Measurements from ENCODE around the gene SLC22A5.
A peak's percentile ranks its signal among the peaks of the same experiment; 100 is the strongest.
"Not testable (repeated sequence)": the region's sequence is repeated elsewhere in the genome, so short reads cannot be mapped to it uniquely, and the experiment has no call there.

SLC22A5 gene

DNA sequence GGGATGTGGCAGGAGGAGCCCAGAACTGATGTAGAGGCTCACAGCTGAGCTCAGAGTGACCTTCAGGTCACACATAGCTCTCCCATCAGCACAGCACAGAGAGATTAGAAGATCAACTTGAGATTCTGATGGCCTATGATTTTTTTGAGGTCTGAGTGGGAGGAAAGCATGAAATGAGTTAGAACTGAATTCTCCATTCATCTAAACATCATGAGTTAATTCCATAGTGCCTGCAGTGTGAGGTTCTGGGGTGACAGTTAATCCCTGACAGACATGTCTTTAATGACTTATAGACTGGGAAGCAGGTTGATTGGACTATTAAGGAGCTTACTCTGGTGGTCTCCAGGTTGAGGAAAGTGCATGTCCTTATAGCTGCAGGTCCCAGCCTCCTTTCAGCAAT, 22.4 kb downstream of the SLC22A5 start:
- Mint-ChIP-seq H3K27ac (no peak overlapping the region), H3K27me3 (no peaks in the 10 kb centered on the region), H3K9me3 (no peaks in the 10 kb centered on the region), H3K4me1 (peaks cover 68% of the 10 kb centered on the region), H3K4me3 (no peak overlapping the region)
- DNase-seq (no peak), ATAC-seq (no peak)

DNA sequence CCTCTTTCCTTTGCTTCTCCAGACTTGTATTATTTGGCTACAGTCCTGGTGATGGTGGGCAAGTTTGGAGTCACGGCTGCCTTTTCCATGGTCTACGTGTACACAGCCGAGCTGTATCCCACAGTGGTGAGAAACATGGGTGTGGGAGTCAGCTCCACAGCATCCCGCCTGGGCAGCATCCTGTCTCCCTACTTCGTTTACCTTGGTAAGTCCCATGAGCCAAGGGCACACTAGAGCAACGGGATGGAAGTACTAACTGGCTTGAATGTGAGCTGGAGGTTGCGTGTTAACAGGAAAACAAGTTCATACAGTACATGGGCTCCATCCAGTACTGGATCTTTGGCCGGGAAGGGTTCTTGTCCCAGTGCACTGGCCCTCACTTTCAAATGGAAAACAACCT, 22.9 kb downstream of the SLC22A5 start:
- peaks cover 68% of the 10 kb centered on the region for H3K4me1 Mint-ChIP-seq

DNA sequence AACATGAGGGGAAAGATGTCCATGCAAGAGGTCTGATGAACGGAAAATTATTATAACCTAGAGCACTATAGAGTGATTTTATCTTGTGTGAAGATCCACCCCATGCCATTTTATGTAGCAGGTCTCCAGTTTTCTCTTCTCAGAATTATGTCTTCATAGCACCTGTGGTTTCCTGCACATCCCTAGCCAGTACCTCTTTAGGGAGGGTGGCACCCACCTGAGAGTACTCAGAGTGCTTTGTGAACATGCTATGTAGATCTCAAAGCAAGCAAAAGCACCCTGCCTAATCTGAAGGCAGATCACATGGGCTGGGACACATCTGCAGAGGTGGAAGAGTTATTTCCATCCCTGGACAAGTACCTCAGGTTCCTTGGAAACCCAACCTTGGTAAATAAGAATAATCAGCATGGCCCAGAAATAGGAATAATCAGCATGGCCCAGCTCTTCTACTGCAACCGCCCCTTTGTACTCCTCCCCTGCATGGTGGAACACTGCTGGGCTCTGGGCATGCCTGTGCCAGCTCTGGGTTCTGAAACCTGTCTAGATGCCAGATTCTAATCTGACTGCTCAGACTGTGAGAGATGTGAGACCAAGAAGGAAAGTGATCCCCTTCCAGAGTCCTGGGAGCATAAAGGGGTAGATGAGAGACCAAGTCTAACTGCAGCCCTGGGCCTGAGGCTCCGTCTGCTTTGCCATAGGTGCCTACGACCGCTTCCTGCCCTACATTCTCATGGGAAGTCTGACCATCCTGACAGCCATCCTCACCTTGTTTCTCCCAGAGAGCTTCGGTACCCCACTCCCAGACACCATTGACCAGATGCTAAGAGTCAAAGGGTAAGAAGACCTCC, 23.7 kb downstream of the SLC22A5 start:
- no peak overlapping the region for H3K4me3 Mint-ChIP-seq
- peak overlapping the region in 1 of 2 donors; percentile 38 for H3K27ac Mint-ChIP-seq
- ATAC-seq, result no peak

More for the DNA sequence above, 22.9 kb downstream of the SLC22A5 start:
- no peak overlapping the region for H3K27ac Mint-ChIP-seq
- ATAC-seq (no peak), DNase-seq (no peak)
- H3K9me3 Mint-ChIP-seq, result no peaks in the 10 kb centered on the region
- no peaks in the 10 kb centered on the region for H3K27me3 Mint-ChIP-seq
- no peak overlapping the region for H3K4me3 Mint-ChIP-seq

DNA sequence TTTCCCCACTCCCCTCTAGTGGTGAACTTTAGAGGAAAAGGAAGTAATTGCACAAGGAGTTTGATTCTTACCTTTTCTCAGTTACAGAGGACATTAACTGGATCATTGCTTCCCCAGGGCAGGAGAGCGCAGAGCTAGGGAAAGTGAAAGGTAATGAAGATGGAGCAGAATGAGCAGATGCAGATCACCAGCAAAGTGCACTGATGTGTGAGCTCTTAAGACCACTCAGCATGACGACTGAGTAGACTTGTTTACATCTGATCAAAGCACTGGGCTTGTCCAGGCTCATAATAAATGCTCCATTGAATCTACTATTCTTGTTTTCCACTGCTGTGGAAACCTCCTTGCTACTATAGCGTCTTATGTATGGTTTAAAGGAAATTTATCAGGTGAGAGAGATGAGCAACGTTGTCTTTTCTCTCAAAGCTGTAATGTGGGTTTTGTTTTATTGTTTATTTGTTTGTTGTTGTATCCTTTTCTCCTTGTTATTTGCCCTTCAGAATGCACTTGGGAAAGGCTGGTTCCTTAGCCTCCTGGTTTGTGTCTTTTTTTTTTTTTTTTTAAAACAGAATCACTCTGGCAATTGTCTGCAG, 25.3 kb downstream of the SLC22A5 start:
- Mint-ChIP-seq H3K4me3 (no peak overlapping the region), H3K27ac (no peak overlapping the region), H3K9me3 (no peaks in the 10 kb centered on the region), H3K27me3 (no peaks in the 10 kb centered on the region), H3K4me1 (peaks cover 65% of the 10 kb centered on the region)
- DNase-seq (no peak), ATAC-seq (no peak)

More for the DNA sequence above, 23.7 kb downstream of the SLC22A5 start:
- Mint-ChIP-seq H3K27me3 (no peaks in the 10 kb centered on the region), H3K9me3 (no peaks in the 10 kb centered on the region), H3K4me1 (peaks cover 66% of the 10 kb centered on the region)
- DNase-seq, result no peak

DNA sequence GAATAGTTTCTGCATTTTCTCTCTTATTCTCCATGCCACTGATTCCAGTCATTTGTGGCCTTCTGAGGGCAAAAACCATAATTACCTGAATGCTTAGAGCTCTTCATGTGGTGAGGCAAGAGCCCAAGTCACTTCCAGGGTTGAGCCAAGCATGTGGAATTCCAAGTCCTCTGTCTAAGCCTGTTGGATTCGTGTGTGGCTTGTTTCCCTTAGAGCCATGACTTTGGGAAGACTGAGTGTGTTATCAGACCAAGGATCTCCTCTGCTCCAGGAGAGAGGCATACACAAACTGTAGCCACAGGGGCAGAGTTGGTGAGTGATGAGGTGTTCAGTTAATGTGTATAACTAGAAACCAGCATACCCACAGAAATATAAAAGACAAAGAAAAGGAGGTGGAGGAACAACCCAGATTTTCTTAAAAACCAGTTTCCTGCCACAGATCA, 27.1 kb downstream of the SLC22A5 start:
- H3K4me1 Mint-ChIP-seq, result peaks cover 72% of the 10 kb centered on the region
- no peak overlapping the region for H3K27ac Mint-ChIP-seq
- no peak overlapping the region for H3K4me3 Mint-ChIP-seq
- ATAC-seq (peak; percentile 69), DNase-seq (no peak)
- H3K9me3 Mint-ChIP-seq, result no peaks in the 10 kb centered on the region
- H3K27me3 Mint-ChIP-seq, result no peaks in the 10 kb centered on the region

DNA sequence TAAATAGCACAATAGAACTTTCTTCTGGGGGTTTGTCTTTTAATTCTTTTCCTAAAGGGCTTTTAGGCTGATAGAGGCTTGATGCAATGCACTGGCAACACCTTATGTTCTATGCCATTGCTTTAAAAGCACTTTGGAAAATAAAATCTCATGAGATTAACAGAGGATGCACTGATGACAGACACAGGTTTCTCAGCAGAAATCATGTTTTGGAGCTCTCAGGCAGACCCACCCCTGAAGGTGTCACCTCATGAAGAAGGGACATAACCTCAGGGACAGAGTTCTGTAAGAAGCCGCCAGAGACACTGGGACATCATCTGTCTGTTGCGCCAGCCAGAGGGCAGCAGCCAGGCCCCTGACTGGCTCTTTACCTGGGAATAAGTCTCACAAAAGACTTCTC, 27.7 kb downstream of the SLC22A5 start:
- no peak overlapping the region for H3K4me3 Mint-ChIP-seq
- H3K27me3 Mint-ChIP-seq, result no peaks in the 10 kb centered on the region
- H3K9me3 Mint-ChIP-seq, result no peaks in the 10 kb centered on the region
- peaks cover 71% of the 10 kb centered on the region for H3K4me1 Mint-ChIP-seq
- no peak overlapping the region for H3K27ac Mint-ChIP-seq
- DNase-seq (no peak), ATAC-seq (no peak)

DNA sequence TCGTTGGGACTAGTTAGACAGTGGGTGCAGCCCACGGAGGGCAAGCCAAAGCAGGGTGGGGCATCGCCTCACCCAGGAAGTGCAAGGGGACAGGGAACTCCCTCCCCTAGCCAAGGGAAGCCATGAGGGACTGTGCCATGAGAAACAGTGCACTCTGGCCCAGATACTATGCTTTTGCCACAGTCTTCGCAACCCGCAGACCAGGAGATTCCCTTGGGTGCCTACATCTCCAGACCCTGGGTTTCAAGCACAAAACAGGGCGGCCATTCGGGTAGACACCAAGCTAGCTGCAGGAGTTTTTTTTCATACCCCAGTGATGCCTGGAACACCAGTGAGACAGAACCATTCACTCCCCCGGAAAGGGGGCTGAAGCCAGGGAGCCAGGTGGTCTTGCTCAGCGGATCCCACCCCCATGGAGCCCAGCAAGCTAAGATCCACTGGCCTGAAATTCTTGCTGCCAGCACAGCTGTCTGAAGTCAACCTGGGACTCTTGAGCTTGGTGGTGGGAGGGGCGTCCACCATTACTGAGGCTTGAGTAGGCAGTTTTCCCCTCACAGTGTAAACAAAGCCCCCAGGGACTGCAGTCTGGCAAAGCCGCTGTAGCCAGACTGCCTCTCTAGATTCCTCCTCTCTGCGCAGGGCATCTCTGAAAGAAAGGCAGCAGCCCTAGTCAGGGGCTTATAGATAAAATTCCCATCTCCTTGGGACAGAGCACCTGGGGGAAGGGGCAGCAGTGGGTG, 28.6 kb downstream of the SLC22A5 start:
- H3K4me1 Mint-ChIP-seq, result peaks cover 62% of the 10 kb centered on the region
- H3K27ac Mint-ChIP-seq, DNase-seq, ATAC-seq, H3K9me3 Mint-ChIP-seq, H3K27me3 Mint-ChIP-seq, H3K4me3 Mint-ChIP-seq: not testable (repeated sequence)

DNA sequence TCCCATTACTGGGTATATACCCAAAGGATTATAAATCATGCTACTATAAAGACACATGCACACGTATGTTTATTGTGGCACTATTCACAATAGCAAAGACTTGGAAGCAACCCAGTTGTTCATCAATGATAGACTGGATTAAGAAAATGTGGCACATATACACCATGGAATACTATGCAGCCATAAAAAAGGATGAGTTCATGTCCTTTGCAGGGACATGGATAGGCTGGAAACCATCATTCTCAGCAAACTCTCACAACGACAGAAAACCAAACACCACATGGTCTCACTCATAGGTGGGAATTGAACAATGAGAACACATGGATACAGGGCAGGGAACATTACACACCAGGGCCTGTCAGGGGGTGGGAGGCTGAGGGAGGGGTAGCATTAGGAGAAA, 34.5 kb downstream of the SLC22A5 start:
- not testable (repeated sequence) for H3K9me3 Mint-ChIP-seq, ATAC-seq, H3K4me3 Mint-ChIP-seq, DNase-seq, H3K27me3 Mint-ChIP-seq, H3K27ac Mint-ChIP-seq
- peaks cover 56% of the 10 kb centered on the region for H3K4me1 Mint-ChIP-seq

DNA sequence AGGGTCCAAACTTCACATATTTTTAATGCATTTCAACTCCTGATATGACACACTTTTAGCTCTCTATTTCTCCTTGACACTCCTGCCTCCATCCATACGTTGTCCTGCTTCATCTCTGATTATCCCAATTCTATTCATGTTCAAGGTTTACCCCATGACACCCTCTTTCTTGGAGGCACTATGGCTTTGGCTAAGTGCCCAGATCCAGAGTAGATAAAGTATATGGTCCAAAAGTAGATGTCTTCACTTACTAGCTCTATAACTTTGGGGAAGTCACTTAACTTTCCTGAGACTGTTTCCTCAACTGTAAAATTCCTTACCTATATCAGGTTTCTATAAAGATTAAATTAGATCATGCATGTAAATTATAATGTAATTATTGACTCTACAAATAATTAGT, 36.1 kb downstream of the SLC22A5 start:
- H3K9me3 Mint-ChIP-seq, result peaks cover 6 to 8% of the 10 kb centered on the region in 2 donors
- H3K27ac Mint-ChIP-seq, result no peak overlapping the region
- H3K4me1 Mint-ChIP-seq, result peaks cover 50% of the 10 kb centered on the region
- ATAC-seq (no peak), DNase-seq (no peak)
- H3K27me3 Mint-ChIP-seq, result no peaks in the 10 kb centered on the region
- H3K4me3 Mint-ChIP-seq, result no peak overlapping the region

DNA sequence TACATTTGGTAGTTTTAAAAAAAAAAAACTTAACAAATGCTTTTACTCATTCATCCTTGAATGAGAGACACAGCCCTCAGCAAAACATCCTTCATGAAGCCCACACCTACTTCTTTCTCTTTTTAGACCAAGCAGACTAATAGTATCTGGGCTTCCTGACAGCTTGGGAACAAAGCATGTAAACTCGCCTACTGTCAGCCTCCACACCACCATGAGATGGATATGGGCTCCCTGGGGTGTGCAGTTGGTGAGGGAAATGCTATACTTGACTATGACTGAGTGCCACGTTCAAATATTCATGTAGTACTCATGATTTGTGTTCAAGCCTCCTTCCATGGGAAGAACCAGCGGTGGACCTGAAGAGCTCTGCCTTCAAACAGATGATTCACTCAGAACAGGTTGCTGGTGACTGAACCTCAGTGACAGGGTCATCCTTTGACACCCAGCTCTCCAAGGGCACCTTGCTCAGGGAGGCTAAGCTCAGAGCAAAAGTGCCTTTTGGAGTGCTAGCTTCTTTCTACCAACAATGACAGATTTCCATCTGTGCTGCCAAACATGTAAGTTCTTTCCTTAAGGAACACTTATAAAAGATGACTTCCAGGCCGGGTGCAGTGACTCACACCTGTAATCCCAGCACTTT, 36.8 kb downstream of the SLC22A5 start:
- H3K4me3 Mint-ChIP-seq, result no peak overlapping the region
- no peak for ATAC-seq
- H3K4me1 Mint-ChIP-seq, result peaks cover 44% of the 10 kb centered on the region
- no peak for DNase-seq
- H3K27ac Mint-ChIP-seq, result no peak overlapping the region
- H3K9me3 Mint-ChIP-seq, result peaks cover 6 to 8% of the 10 kb centered on the region in 2 donors
- no peaks in the 10 kb centered on the region for H3K27me3 Mint-ChIP-seq

DNA sequence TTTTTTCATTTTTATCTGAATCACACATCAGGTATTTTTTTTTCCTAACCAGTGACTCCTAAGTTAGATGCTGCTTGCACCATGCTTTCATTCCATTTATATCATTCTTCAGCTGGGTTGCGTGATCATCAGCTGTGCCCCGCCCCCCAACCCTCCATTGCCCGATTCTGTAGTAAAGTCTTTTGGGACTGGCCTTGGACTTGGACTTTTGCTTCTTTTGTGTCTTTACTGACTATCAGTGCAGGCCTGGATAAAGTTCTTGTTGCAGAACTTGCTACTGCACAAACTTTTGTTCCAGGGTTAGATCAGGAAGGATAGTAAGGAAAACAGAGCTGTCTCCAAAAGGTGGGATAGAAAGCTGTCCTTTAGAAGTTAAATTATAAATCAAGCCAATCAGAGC, 38.5 kb downstream of the SLC22A5 start:
- DNase-seq (no peak), ATAC-seq (no peak)
- no peaks in the 10 kb centered on the region for H3K27me3 Mint-ChIP-seq
- H3K4me1 Mint-ChIP-seq, result peaks cover 58% of the 10 kb centered on the region
- H3K4me3 Mint-ChIP-seq, result no peak overlapping the region
- H3K27ac Mint-ChIP-seq, result no peak overlapping the region
- H3K9me3 Mint-ChIP-seq, result peaks cover 6 to 8% of the 10 kb centered on the region in 2 donors

DNA sequence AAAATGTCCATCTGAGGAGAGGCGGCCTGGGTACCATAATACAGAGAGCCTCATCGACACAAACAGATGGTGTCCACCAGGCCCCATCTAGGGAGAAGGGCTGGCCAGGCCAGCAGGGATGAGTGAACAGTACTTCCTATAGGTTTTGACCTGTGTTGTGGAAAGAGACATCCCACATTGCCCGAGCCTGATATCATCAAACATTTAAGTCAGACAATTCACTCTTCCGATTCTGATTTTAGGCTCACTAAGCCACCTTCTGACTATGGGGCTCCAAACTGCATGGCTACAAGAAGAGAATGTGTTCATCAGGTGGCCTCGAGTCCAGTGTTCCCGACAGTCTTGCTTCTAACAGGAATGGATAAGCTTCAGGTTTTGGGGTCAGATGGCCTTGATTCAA, 38.9 kb downstream of the SLC22A5 start:
- H3K27ac Mint-ChIP-seq, result no peak overlapping the region
- H3K4me1 Mint-ChIP-seq, result peaks cover 63% of the 10 kb centered on the region
- H3K9me3 Mint-ChIP-seq, result peaks cover 6 to 8% of the 10 kb centered on the region in 2 donors
- no peak for ATAC-seq
- no peaks in the 10 kb centered on the region for H3K27me3 Mint-ChIP-seq
- DNase-seq, result no peak
- no peak overlapping the region for H3K4me3 Mint-ChIP-seq

DNA sequence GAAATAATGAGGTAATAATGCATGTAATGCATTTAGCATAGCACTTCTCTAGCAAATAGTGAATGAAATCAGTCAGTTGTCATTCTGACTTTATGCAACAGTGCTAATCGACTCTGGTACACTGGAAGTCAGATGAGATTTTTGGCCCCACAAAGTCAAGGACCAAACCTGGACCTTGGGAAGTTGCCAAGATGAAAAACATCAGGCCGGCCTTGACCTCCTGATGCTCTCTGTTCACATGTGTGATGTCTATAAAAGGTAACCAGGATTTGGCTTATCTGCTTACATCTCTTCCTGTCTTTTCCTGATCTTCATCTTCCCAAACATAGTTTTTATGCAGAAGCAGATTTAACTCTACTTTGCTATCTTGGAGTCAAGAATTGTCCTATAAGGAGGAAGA, 39.5 kb downstream of the SLC22A5 start:
- Mint-ChIP-seq H3K27ac (peak overlapping the region in 1 of 2 donors; percentile 2), H3K27me3 (no peaks in the 10 kb centered on the region), H3K9me3 (peaks cover 8 to 10% of the 10 kb centered on the region in 2 donors), H3K4me1 (peaks cover 68% of the 10 kb centered on the region), H3K4me3 (peak overlapping the region; percentile 87 to 91)
- DNase-seq, result no peak
- no peak for ATAC-seq

DNA sequence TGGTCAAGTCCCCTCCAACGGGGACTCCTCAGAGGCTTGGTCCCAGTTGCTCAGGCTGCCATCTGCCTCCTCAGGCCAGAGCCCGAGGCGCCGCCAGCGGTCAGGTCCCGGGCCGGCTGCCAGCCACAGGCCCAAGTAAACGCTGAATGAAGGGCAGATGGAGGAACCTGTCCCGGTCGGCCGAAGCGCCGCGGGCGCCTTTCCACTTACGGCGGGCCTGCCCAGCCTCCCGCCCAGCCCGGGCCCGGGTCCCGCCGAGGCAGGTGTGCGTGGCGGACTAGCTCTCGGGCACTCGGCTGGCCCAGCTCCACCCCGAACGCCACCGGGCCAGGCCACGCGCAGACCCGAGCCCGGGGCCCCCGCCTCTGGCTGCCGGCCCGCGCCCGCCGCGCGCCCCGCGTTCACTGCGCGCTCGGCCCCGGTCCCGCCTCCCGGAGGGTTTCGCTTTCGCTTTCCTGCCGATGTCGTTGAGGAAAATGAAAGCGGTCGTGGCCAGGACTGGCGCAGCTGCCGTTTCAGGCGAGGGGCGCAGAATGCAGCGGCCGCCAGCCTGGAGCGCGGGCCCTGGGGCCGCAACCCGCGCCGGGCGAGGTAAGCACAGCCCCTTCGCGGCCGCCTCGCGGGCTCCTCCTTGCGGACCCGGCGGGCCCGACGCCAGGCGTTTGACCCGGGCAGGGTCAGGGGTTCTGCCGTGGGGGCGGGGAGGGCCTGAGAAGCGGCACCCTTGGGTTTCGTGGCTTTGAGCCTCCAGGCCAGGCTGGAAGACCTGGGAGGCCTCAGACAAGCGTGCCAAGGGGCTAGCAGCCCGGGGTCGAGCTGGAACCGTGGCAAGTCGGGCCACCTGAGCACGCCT, 41.2 kb downstream of the SLC22A5 start:
- Mint-ChIP-seq H3K27ac (peak overlapping the region; percentile 97 to 99), H3K27me3 (no peaks in the 10 kb centered on the region), H3K4me1 (peaks cover 79% of the 10 kb centered on the region), H3K4me3 (peak overlapping the region; percentile 87 to 91), H3K9me3 (peaks cover 8 to 11% of the 10 kb centered on the region in 2 donors)
- peak; percentile 87 to 92 for DNase-seq
- ATAC-seq, result peak; percentile 91

All from stimulated activated naive CD8-positive, alpha-beta T cell treated with anti-CD3 and anti-CD28 coated beads, Interleukin-15, amount 100 ng/mL, for 72 hours (primary cell).